Measurements from ENCODE around the gene RESP18.

RESP18 gene

GRCh38 chr2:219353129-219353528 is 20.6 kb upstream of the RESP18 start:
- Histone ChIP-seq H3K9ac (ENCODE audit: low read length) (no peak overlapping the region), H3K27me3 (replicated peaks; ENCODE audit: control insufficient read depth, insufficient read depth, low read length) (peaks cover 18% of the 10 kb centered on the region), H3K9me3 (ENCODE audit: control insufficient read depth, low read length) (no peaks in the 10 kb centered on the region), H3K36me3 (ENCODE audit: control insufficient read depth, insufficient read depth, low read length, severe bottlenecking) (no peaks in the 10 kb centered on the region), H3K4me1 (ENCODE audit: control insufficient read depth, insufficient read depth, low read length) (peaks cover 3% of the 10 kb centered on the region), H3K4me3 (ENCODE audit: low read length) (no peak overlapping the region)
- no peak for DNase-seq (ENCODE audit: low read depth)

GRCh38 chr2:219352448-219353023 is 20.0 kb upstream of the RESP18 start:
- Histone ChIP-seq H3K9me3 (ENCODE audit: control insufficient read depth, low read length) (no peaks in the 10 kb centered on the region), H3K27me3 (replicated peaks; ENCODE audit: control insufficient read depth, insufficient read depth, low read length) (peaks cover 14% of the 10 kb centered on the region), H3K9ac (ENCODE audit: low read length) (no peak overlapping the region), H3K4me3 (ENCODE audit: low read length) (no peak overlapping the region), H3K4me1 (ENCODE audit: control insufficient read depth, insufficient read depth, low read length) (no peaks in the 10 kb centered on the region), H3K36me3 (ENCODE audit: control insufficient read depth, insufficient read depth, low read length, severe bottlenecking) (no peaks in the 10 kb centered on the region)
- DNase-seq (ENCODE audit: low read depth): peak; percentile 75

GRCh38 chr2:219350710-219351221 is 18.2 kb upstream of the RESP18 start:
- peak; percentile 41 for DNase-seq (ENCODE audit: low read depth)
- H3K9me3 ChIP-seq (ENCODE audit: control insufficient read depth, low read length): no peaks in the 10 kb centered on the region
- no peaks in the 10 kb centered on the region for H3K4me1 ChIP-seq (ENCODE audit: control insufficient read depth, insufficient read depth, low read length)
- H3K4me3 ChIP-seq (ENCODE audit: low read length): no peak overlapping the region
- no peaks in the 10 kb centered on the region for H3K36me3 ChIP-seq (ENCODE audit: control insufficient read depth, insufficient read depth, low read length, severe bottlenecking)
- peaks cover 14% of the 10 kb centered on the region for H3K27me3 ChIP-seq (replicated peaks; ENCODE audit: control insufficient read depth, insufficient read depth, low read length)
- no peak overlapping the region for H3K9ac ChIP-seq (ENCODE audit: low read length)

GRCh38 chr2:219350215-219350614 is 17.7 kb upstream of the RESP18 start:
- Histone ChIP-seq H3K4me1 (ENCODE audit: control insufficient read depth, insufficient read depth, low read length) (no peaks in the 10 kb centered on the region), H3K27me3 (replicated peaks; ENCODE audit: control insufficient read depth, insufficient read depth, low read length) (peaks cover 11% of the 10 kb centered on the region), H3K4me3 (ENCODE audit: low read length) (no peak overlapping the region), H3K36me3 (ENCODE audit: control insufficient read depth, insufficient read depth, low read length, severe bottlenecking) (no peaks in the 10 kb centered on the region), H3K9me3 (ENCODE audit: control insufficient read depth, low read length) (no peaks in the 10 kb centered on the region), H3K9ac (ENCODE audit: low read length) (no peak overlapping the region)
- no peak for DNase-seq (ENCODE audit: low read depth)

DNA sequence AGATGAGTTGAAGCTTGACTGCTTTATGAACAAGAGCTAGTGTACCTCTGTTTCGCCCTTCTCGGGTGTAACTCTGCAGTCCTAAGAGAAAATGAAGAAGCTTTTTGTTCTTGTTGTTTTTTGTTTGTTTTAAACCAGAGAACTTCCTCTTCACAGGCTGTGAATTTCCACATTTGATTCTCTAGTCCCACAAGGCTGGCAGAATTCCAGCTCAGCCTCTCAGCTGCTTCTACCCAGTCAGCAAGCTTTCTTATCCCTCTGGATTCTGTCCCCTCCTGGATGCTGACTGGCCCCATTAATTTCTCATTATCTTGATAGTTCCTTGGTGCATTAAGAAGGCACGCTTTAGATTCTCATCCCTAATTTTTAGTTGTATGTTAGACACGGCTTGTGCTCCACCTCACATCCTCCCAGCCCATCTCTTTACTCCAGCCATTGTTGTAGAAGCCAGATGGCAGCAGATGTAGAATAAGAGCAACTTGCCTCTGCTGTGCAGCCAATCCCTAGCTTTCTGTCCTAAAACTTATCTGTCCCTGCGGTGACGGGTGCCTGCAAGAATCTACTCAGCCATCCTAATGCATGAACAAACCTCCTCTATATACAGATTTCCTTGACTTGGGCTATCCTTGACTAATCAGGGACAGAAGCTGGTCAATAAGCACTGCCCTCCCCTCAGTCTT is 12.3 kb upstream of the RESP18 start:
- no peaks in the 10 kb centered on the region for H3K36me3 ChIP-seq (ENCODE audit: control insufficient read depth, insufficient read depth, low read length, severe bottlenecking)
- H3K4me3 ChIP-seq (ENCODE audit: low read length): no peak overlapping the region
- DNase-seq (ENCODE audit: low read depth): peak; percentile 52
- H3K4me1 ChIP-seq (ENCODE audit: control insufficient read depth, insufficient read depth, low read length): no peaks in the 10 kb centered on the region
- no peak overlapping the region for H3K9ac ChIP-seq (ENCODE audit: low read length)
- H3K9me3 ChIP-seq (ENCODE audit: control insufficient read depth, low read length): no peaks in the 10 kb centered on the region
- H3K27me3 ChIP-seq (replicated peaks; ENCODE audit: control insufficient read depth, insufficient read depth, low read length): peaks cover 3% of the 10 kb centered on the region

GRCh38 chr2:219335373-219335786 is 2.8 kb upstream of the RESP18 start:
- Histone ChIP-seq H3K9ac (ENCODE audit: low read length) (no peak overlapping the region), H3K4me3 (ENCODE audit: low read length) (no peak overlapping the region), H3K36me3 (ENCODE audit: control insufficient read depth, insufficient read depth, low read length, severe bottlenecking) (no peaks in the 10 kb centered on the region), H3K9me3 (ENCODE audit: control insufficient read depth, low read length) (no peaks in the 10 kb centered on the region), H3K4me1 (ENCODE audit: control insufficient read depth, insufficient read depth, low read length) (no peaks in the 10 kb centered on the region), H3K27me3 (replicated peaks; ENCODE audit: control insufficient read depth, insufficient read depth, low read length) (peaks cover 48% of the 10 kb centered on the region)
- DNase-seq (ENCODE audit: low read depth): no peak

- Histone ChIP-seq H3K36me3 (ENCODE audit: control insufficient read depth, insufficient read depth, low read length, severe bottlenecking) (no peaks in the 10 kb centered on the region), H3K9me3 (ENCODE audit: control insufficient read depth, low read length) (no peaks in the 10 kb centered on the region), H3K27me3 (replicated peaks; ENCODE audit: control insufficient read depth, insufficient read depth, low read length) (peaks cover 58% of the 10 kb centered on the region), H3K4me1 (ENCODE audit: control insufficient read depth, insufficient read depth, low read length) (no peaks in the 10 kb centered on the region), H3K4me3 (ENCODE audit: low read length) (no peak overlapping the region), H3K9ac (ENCODE audit: low read length) (no peak overlapping the region)
- DNase-seq (ENCODE audit: low read depth): no peak
These were observed 1.5 kb upstream of the RESP18 start for GRCh38 chr2:219334076-219334475.

- DNase-seq (ENCODE audit: low read depth): peak; percentile 56
- H3K27me3 ChIP-seq (replicated peaks; ENCODE audit: control insufficient read depth, insufficient read depth, low read length): peaks cover 82% of the 10 kb centered on the region
- no peak overlapping the region for H3K4me3 ChIP-seq (ENCODE audit: low read length)
These were observed 857 bp downstream of the RESP18 start for GRCh38 chr2:219331560-219332213.

GRCh38 chr2:219327719-219328118 is 4.8 kb downstream of the RESP18 start:
- Histone ChIP-seq H3K36me3 (ENCODE audit: control insufficient read depth, insufficient read depth, low read length, severe bottlenecking) (no peaks in the 10 kb centered on the region), H3K4me3 (ENCODE audit: low read length) (no peak overlapping the region), H3K9ac (ENCODE audit: low read length) (no peak overlapping the region), H3K27me3 (replicated peaks; ENCODE audit: control insufficient read depth, insufficient read depth, low read length) (peaks cover 87% of the 10 kb centered on the region), H3K9me3 (ENCODE audit: control insufficient read depth, low read length) (no peaks in the 10 kb centered on the region), H3K4me1 (ENCODE audit: control insufficient read depth, insufficient read depth, low read length) (no peaks in the 10 kb centered on the region)
- no peak for DNase-seq (ENCODE audit: low read depth)

More at GRCh38 chr2:219331560-219332213, 857 bp downstream of the RESP18 start:
- no peak overlapping the region for H3K9ac ChIP-seq (ENCODE audit: low read length)
- H3K9me3 ChIP-seq (ENCODE audit: control insufficient read depth, low read length): no peaks in the 10 kb centered on the region
- H3K4me1 ChIP-seq (ENCODE audit: control insufficient read depth, insufficient read depth, low read length): no peaks in the 10 kb centered on the region
- no peaks in the 10 kb centered on the region for H3K36me3 ChIP-seq (ENCODE audit: control insufficient read depth, insufficient read depth, low read length, severe bottlenecking)

- Histone ChIP-seq H3K9me3 (ENCODE audit: control insufficient read depth, low read length) (no peaks in the 10 kb centered on the region), H3K27me3 (replicated peaks; ENCODE audit: control insufficient read depth, insufficient read depth, low read length) (peaks cover 78% of the 10 kb centered on the region), H3K4me3 (ENCODE audit: low read length) (no peak overlapping the region), H3K9ac (ENCODE audit: low read length) (no peak overlapping the region), H3K36me3 (ENCODE audit: control insufficient read depth, insufficient read depth, low read length, severe bottlenecking) (no peaks in the 10 kb centered on the region), H3K4me1 (ENCODE audit: control insufficient read depth, insufficient read depth, low read length) (no peaks in the 10 kb centered on the region)
- DNase-seq (ENCODE audit: low read depth): no peak
These were observed 6.8 kb downstream of the RESP18 start for GRCh38 chr2:219325657-219326315.

DNA sequence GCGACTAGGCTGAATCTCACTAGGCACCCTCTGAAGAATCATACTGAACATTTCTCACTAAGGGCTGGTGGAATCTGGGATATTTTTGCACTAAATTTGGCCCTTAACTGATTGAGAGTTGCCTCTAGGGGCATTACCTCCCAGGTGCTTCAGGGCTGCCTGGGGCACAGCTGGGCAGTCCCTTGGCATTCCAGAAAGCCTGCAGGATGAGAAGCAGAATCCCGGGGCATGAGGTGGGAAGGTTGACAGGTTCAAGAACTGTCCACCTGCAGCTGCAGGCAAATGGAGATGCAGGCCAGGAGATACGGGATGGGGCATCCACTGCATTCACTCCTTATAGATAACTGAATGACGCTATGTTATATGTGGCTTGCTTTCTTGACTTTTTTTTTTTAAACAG is 7.4 kb downstream of the RESP18 start:
- H3K9ac ChIP-seq (ENCODE audit: low read length): no peak overlapping the region
- peaks cover 72% of the 10 kb centered on the region for H3K27me3 ChIP-seq (replicated peaks; ENCODE audit: control insufficient read depth, insufficient read depth, low read length)
- H3K9me3 ChIP-seq (ENCODE audit: control insufficient read depth, low read length): no peaks in the 10 kb centered on the region
- DNase-seq (ENCODE audit: low read depth): no peak
- H3K4me3 ChIP-seq (ENCODE audit: low read length): no peak overlapping the region
- no peaks in the 10 kb centered on the region for H3K4me1 ChIP-seq (ENCODE audit: control insufficient read depth, insufficient read depth, low read length)
- no peaks in the 10 kb centered on the region for H3K36me3 ChIP-seq (ENCODE audit: control insufficient read depth, insufficient read depth, low read length, severe bottlenecking)
